HG03457 (cell line): Measurements from ENCODE around the gene TSPAN15.
"Not testable (repeated sequence)": the region's sequence is repeated elsewhere in the genome, so short reads cannot be mapped to it uniquely, and the experiment has no call there.

Source experiments
- ATAC-seq: cut with Tn5 transposase; IDR thresholded peaks from one replicate; pipeline ENCODE4 v1.9.1; 2021; ENCODE audit warnings: moderate number of reproducible peaks; ENCODE audit not compliant: unreplicated experiment

TSPAN15 gene

DNA sequence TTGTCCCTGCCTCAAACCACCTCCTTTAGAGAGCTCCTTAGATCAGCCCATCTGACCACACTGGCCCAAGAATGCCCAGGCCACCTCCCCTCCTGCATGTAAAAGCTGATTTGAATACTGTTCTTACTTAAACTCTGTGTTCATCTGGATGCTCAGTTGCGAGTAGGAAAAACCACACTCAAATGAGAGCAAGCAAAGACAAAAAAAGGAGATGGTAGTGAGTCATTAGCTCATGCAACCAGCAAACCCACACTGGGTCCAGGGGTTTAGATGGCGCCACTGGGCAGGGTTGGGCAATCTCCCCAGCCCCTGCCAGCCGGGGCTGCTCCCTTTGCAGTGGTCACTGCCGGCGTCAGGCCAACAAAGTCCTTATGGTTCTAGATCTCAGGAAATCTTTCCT is 32.7 kb downstream of the TSPAN15 start:
- ATAC-seq = no peak

DNA sequence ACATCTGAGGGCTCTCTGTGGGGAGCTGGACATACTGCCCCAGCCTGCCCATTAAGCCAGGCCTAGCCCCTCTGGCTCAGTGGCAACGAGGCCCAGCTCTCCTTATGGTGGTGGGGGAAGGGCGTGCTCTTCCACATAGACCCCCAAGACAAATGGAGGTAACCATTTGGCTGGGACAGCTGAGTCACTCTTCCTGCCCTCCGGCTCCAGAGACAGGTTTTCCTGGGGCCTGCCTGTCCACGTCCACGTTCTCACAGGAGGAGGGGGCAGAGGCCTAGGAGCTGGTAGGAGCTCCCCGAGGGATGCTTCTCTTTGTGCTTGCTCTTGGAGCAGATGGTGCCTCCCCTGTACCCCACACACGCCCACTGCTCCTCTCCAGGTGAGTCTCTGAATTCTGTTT is 33.5 kb downstream of the TSPAN15 start:
- no peak for ATAC-seq

DNA sequence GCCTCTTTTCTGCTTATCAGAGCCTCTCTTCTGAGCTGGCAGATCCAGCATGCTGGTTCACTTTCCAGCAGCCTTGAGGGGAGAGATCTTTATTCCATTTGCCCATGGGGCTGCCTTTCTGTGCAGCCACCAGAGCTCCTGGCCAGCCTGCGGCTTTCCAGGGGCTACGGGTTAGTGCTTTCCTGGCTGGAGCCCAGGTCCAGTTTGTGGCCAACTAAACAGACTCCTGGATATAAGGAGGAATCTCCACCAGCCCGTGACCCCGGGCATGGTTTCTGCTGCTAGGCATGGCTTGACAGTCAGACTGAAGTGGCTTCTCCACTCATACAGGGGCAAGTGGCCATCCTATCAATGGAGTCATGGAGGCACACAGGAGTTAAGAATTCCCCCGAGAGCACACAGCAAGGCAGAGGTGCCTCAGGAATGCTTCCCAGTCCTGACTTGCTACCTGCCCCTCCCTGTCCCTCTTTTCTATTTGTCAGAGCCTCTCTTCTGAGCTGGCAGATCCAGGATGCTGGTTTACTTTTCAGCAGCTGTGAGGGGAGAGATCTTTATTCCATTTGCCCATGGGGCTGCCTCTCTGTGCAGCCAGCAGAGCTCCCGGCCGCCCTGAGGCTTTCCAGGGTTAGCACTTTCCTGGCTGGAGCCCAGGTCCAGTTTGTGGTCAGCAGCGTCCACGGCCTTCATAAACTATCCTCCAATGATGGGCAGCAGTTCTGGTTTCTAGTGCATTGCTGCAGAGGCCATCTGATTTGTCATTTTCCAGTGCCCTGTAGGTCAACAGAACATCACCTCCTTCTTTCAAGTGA is 35.9 kb downstream of the TSPAN15 start:
- ATAC-seq = no peak

DNA sequence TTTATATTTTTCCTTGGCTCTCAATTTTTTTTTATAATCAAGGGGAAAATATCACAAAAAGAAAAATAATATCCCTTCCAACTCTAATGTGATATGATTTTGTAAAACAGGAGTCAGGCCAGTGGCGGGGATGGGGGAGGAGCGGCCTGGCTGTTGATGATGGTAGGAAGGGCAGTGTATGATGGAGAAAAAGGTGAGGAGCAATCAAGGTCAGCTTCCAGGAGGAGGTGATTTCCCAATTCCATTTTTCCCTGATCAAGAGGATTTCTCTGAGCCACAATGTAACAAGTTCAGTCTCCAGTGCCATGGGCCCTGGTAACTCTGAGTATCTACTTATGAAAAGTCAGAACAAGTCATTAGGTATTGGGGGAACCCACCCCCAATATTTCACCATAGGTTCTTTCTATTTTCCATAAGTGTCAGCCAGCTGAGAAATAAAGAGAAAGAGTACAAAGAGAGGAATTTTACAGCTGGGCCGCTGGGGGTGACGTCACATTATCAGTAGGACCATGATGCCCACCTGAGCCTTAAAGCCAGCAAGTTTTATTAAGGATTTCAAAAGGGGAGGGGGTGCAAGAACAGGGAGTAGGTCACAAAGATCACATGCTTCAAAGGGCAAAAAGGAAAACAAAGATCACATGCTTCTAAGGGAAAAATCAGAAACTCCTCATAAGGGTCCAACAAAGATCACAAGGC is 37.0 kb downstream of the TSPAN15 start:
- ATAC-seq = not testable (repeated sequence)

DNA sequence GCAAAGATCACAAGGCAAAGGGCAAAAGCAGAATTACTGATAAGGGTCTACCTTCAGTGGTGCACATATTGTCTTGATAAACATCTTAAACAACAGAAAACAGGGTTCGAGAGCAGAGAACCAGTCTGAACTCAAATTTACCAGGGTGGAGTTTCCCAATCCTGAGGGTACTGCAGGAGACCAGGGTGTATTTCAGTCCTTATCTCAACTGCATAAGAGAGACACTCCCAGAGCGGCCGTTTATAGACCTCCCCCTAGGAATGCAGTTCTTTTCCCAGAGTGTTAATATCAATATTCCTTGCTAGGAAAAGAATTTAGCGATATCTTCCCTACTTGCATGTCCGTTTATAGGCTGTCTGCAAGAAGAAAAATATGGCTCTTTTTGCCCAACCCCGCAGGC is 37.6 kb downstream of the TSPAN15 start:
- ATAC-seq = not testable (repeated sequence)

DNA sequence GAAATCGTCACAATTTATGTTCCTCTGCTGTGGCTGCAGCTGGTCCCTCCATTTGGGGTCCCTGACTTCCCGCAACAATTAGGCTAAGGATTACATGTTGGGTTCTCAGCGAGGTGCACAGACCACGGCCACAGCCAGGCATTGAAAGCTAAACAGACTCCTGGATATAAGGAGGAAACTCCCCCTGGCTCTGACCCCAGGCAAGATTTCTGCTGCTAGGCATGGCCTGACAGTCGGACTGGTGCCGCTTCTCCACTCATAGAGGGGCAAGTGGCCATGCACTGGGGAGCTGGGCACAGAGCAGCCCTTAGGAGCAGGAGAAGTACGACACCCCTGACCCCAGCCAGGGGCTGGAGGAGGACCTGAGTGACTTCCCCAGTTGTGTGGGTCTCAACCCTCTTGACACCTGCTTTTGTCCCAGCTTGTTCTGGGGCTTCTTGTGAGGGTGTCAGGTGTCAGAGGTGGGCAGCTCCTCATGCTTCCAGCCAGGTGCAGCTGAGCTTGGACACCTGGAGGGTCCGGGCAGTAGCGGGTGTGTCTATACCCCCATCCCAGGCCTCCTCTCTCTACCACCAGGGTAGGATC is 38.3 kb downstream of the TSPAN15 start:
- no peak for ATAC-seq

DNA sequence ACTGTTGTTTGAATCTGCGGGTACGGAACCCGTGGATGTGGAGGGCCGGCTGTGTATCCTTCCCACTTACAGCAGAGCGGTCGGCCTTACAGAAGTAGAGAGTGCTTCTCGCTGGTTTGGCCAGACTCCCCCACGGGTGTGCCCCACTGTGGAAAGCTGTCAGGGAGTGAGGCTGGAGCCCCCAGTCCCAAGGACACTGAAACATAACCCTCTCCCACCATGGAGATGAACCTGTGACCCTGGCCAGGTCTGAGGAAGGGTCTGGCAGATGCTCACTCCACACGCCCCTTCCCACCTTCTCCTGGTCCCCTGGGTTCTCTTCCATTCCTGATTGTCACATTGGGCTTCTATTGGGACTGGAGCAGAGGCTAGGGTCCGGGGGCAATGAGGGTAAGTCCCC is 39.6 kb downstream of the TSPAN15 start:
- no peak for ATAC-seq

DNA sequence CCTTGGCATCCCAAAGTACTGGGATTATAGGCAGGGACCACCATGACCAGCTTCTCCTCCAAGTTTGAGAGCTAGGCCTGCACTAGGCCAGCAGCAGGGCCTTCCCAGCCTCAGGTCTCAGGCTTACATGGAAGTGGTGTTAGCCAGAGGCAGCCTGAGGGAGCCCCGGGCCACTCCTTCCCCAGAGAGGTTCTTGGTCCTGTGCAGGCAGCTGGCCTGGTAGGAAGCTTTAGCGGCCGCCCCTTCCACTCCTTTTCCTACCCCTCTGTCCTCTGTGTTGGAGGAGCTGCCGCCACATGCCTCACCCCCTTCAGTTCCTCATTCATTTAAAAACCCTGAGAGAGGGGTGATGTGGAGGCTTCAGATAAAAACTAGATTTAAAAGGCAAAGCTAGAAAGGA is 40.3 kb downstream of the TSPAN15 start:
- ATAC-seq = no peak

DNA sequence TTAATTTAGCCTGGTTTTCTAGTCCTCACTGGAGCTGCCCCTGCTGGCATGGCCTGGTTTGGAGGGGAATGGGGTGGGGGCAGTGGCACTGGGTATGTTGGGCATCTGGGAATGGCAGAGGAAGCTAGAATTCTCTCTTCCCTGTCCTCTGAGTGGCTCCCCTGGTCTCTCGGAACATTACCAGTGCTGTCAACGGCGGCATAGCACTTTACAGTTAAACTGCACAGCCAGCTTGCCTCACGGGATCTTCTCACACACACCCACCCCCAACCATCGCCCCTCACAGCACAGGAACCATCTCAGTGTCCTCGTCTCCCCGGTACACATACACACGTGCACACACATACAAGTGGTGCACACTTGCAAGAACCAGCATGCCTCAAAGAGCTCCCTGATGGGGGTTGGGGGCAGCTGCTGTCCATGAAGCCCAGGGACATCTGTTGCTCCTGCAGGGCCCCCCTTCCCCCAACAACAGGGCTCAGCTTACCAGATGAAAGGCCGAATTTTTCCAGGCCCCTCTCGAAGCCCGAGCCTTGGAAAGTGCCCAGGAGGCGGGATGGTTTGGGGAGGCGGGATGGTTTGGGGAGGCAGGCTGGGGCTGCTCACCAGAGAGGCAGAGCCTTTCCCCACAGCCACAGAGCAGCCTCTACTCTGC is 41.0 kb downstream of the TSPAN15 start:
- no peak for ATAC-seq

DNA sequence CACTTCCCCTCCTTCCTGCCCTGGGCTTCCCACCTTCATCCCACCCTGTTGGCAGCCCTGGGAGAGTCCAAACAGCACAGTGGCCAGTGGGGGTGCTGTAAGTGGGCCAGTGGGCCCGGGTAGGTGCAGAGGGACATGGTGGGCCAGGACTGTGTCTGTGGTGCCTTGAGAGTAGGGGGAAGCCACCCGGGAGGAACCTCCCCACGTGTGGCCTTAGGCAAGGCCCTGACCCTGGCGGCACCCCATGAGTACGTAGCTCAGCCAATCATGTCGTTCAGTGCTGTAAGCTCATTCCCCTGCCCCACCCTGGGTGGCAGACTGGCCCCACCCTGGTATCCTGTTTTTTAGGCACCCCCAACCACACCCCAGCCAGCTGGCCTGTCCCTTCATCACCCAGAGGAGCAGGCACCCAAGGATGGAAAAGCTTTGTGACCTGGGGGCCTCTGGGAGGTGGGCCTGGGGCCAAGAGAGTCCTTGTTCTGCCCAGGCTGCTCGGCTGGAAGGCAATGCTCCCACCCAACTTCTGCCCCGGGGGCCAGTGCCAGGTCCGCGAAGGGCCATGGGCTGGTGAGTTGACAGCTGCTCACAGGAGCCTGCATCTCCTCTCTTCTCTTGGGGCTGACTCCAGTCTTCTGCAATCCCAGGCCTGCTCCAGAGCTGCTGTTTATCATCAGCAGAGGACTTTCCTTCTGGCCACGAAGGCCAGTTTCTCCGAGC is 41.6 kb downstream of the TSPAN15 start:
- no peak for ATAC-seq

DNA sequence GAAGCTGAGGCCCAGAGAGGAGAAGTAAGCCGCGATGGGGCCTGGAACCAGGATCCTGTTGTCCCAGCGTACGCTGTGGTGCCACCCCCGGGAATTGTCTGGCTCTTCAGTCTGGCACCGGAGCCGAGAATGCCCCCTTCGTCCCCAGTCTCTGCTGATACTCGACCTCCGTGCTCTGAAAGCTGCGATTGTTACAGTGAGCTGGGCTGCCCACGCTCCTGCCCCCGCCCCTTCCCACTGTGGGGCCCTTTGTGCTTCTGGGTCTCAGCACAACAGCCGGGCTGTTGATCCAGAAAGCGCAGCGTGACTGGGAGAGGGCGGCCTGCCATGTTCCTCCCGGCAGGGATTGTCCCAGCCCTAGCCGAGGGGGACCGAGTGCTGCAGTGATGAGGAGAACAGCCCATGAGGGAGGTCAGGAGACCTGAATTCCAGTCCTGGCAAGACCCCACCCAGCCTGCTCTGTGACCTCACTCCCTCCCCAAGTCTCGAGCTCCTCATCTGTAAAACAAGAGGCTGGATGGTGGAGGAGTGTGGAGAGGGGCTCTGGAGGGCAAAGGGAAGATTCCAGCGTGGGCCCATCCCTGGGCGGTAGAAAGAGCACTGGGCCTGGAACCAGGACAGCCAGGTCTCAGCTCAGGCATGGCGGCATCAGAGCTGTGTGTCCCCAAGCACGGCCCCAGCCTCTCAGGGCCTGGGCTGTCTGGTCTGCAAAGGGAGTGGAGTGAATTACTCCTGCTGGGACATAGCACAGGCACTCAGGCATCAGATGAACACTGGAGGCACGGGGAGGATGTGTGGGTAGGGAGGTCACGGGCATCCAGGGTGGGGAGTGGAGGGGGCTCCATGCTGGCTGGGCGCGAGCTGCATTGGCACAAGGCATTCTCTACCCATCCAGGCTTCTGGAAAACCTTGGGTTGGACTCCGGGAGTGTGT is 43.6 kb downstream of the TSPAN15 start:
- no peak for ATAC-seq

DNA sequence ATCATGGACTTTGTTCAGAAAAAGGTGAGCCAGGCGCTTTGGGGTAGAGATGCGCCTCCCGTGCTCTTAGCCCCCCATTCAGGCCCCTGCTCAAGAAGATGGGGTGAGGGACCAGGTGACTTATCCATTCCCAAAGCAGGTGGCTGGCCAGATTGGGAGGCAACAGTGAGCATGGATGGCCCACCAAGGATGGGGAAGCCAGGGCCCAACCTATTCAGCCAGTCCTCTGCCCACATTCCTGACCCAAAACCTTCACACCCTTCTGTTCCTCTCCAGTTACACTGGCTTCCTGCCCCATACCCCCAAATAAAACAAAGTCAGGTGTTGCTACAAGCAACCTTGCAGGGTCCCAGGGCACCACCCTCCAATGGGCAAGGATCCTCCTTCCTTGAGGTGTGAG is 44.4 kb downstream of the TSPAN15 start:
- ATAC-seq = no peak

DNA sequence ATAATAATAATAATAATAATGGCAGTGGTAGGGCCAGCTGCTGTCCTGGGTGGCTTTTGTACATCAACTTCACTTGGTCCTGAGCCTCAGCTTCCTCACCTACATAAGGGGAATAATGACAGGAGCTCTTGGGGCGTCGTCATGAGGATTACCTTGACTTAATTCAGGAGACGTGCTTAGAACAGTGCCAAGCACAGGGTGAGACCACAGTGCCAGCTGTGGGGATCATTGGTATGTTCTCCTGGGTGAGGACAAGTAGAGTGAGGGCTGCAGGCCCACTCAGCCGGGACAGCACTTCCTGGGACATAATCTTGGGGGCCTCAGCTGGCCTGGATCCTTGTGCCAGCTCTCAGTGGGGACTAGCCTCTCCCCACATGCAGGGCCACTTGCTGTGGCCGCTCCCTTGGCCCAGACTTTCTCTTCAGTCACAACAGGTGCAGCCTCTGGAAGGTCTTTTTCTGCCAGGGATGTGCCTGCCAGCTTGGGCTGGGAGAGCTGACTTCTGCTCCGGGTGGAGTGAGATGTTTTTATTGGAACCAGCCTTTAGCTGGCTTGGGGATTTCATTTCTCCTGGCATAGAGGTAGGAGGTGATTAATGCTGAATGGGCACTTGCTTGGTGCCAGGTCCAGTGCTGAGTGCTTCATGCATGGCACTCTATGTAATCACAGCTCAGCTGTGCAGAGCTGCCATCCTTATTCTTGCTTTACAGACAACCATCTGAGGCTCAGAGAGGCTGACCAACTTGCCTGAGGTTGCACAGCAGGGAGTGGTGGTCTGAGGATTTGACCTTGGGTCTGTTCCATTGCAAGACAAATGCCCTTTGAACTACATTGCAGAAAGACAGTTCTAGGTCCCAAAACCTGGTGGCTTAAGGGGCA is 45.3 kb downstream of the TSPAN15 start:
- ATAC-seq = no peak

DNA sequence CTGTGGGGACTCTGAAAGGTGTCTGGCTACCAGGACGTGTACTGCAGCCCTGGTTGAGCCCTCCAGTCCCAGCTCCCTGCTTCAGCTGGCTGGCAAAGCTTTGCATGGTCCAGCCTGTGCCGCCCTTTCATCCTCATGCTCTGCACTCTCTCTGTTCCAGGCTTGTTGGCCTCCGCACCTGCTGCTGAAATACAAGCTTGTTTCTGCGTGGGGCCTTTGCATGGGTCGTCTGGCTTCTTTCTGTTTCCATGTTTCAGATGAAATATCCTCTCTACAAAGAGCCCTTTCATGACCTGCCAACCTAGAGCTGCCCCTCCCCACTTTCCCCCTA is 45.9 kb downstream of the TSPAN15 start:
- ATAC-seq = no peak

DNA sequence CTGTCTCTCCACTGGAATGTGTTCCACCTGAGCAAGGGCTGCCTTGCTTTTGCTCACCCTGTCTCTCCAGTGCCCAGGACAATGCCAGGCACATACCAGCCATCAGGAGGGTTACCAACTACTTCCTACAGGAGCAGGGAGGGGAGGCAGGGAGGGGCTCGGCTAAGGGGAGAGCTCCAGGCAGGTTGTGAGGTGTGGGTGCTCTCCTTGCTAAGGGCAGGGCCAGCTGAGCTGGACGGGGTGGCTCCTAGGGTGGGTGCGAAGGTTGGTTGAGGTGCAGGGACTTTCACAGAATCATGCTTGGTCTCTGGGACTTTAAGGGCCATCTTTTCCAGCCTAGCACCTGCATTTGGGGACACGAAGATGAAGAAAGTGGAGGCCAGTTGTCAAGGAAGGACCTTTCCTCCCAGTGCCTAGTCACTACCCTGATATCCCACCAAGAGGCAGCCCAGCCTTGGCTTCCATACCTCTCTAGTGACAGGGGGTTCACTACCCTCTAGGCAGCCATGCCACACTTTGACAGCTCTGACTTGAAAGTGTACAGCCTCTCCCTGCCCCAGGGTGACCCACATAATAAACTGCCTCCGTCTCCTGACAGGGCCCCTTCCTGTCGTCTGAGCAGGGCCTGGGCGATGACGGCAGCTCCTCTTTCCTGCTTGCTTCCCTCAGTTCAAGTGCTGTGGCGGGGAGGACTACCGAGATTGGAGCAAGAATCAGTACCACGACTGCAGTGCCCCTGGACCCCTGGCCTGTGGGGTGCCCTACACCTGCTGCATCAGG is 46.5 kb downstream of the TSPAN15 start:
- ATAC-seq = no peak

DNA sequence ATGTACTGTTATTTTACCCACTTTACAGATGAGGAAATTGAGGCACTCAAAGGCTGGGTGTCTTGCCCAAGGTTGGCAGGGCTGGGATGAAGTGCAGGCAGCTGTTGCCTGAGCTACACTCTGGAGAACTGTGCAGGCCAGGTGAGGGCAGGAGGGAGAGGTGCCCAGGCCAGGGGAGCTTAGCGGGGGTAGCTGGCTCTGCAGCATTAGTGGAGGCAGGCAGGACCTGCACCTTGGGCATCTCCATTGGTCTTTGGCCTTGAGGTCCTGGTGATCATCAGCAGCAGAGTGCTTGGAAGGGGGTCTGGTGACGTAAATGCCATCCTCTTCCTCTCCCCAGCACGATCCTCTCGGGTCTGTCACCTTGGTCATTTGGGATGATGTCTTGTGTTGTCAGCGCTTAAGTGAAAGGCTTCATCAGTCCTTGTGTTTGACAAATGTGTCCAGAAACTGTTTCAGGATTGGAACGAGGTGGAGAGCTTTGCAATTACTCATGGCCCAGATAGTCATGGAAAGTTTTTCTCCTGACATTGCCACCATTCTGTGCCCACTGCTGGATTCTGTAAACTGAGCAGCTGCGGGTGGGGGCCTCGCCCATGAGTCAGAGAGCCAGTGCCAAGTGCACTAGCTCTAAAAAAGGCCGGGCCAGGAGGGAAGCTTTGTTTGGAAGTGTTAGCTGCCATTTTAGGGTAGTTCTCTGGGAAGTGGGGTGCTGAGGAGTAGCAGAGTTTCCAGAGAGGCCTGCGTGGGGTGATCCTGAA is 47.6 kb downstream of the TSPAN15 start:
- ATAC-seq = no peak
